ENCODE results near the gene KLC3. TPM values are rescaled to one million over a fixed set of nuclear protein-coding genes. Genes with fewer than 3 reads are reported as not detected.
A peak's percentile ranks its signal among the peaks of the same experiment; 100 is the strongest.

Gene KLC3
- polyA plus RNA-seq (2013, experiment 1 of 4), result 0.22 TPM
- polyA plus RNA-seq (2013, experiment 2 of 4), result 0.39 TPM
- 0.37 TPM for polyA plus RNA-seq (2013, experiment 3 of 4)
- 0.36 TPM for polyA plus RNA-seq (2013, experiment 4 of 4)

GRCh38 chr19:45340232-45340898 is at the start of gene KLC3:
Gene KLC3 (plus strand): TSS chr19:45340750. CDS start chr19:45345542, 4,792 bp downstream.
- H3K27ac ChIP-seq (ENCODE audit: insufficient read depth, low read depth, low read length, poor library complexity, severe bottlenecking), result no peak within 1 kb of the TSS
- no peaks in the 10 kb centered on the region for H3K4me1 ChIP-seq (ENCODE audit: control insufficient read depth, insufficient read depth, low read length)
- peaks cover 43% of the 10 kb centered on the region for H3K27me3 ChIP-seq (ENCODE audit: control insufficient read depth, insufficient read depth, low read length, poor library complexity, severe bottlenecking)
- no peaks in the 10 kb centered on the region for H3K36me3 ChIP-seq (ENCODE audit: control insufficient read depth, insufficient read depth, low read length)
- peak within 1 kb of the TSS; percentile 36 for H3K4me3 ChIP-seq (ENCODE audit: insufficient read depth, low read depth, low read length)
- 14% methylated on average over 50 of the region's 50 CpGs for WGBS, 2 experiments
- no peaks in the 10 kb centered on the region for H3K9me3 ChIP-seq (ENCODE audit: control insufficient read depth, low read length)

- Histone ChIP-seq H3K36me3 (ENCODE audit: control insufficient read depth, insufficient read depth, low read length) (peaks cover 20% of the 10 kb centered on the region), H3K9me3 (ENCODE audit: control insufficient read depth, low read length) (no peaks in the 10 kb centered on the region)
- 95 to 100% methylated on average over 1 of the region's 1 CpG for WGBS, 2 experiments
These were observed 48.7 kb upstream of the KLC3 start for GRCh38 chr19:45291834-45292233.

DNA sequence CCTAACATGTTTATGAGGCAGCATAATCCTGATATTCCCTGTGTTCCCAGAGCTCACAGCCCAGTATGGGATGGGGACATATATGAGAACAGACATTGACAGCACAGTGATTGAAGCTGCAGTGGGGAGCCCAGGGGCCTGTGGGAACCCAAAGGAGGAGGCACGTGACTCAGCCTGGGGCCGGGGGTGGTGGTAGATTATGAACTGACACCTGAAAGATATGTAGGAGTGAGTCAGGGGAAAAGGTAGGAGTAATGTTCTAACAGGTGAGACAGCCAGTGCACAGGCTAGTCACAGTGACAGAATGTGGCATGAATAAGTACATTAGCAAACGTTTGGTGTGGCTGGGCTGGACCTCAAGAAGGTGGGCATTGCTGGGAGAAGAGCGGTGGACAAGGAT is 46.9 kb upstream of the KLC3 start:
- H3K4me3 ChIP-seq (ENCODE audit: insufficient read depth, low read depth, low read length), result no peak overlapping the region
- H3K4me1 ChIP-seq (ENCODE audit: control insufficient read depth, insufficient read depth, low read length), result no peaks in the 10 kb centered on the region
- peaks cover 15% of the 10 kb centered on the region for H3K36me3 ChIP-seq (ENCODE audit: control insufficient read depth, insufficient read depth, low read length)
- H3K27ac ChIP-seq (ENCODE audit: insufficient read depth, low read depth, low read length, poor library complexity, severe bottlenecking), result no peak overlapping the region
- no peaks in the 10 kb centered on the region for H3K27me3 ChIP-seq (ENCODE audit: control insufficient read depth, insufficient read depth, low read length, poor library complexity, severe bottlenecking)
- no peaks in the 10 kb centered on the region for H3K9me3 ChIP-seq (ENCODE audit: control insufficient read depth, low read length)
- WGBS, 2 experiments, result 88 to 90% methylated on average over 4 of the region's 4 CpGs

More at GRCh38 chr19:45291834-45292233, 48.7 kb upstream of the KLC3 start:
- no peaks in the 10 kb centered on the region for H3K27me3 ChIP-seq (ENCODE audit: control insufficient read depth, insufficient read depth, low read length, poor library complexity, severe bottlenecking)
- no peak overlapping the region for H3K4me3 ChIP-seq (ENCODE audit: insufficient read depth, low read depth, low read length)
- H3K4me1 ChIP-seq (ENCODE audit: control insufficient read depth, insufficient read depth, low read length), result no peaks in the 10 kb centered on the region
- no peak overlapping the region for H3K27ac ChIP-seq (ENCODE audit: insufficient read depth, low read depth, low read length, poor library complexity, severe bottlenecking)

- Histone ChIP-seq H3K36me3 (ENCODE audit: control insufficient read depth, insufficient read depth, low read length) (peaks cover 19% of the 10 kb centered on the region), H3K9me3 (ENCODE audit: control insufficient read depth, low read length) (no peaks in the 10 kb centered on the region), H3K4me1 (ENCODE audit: control insufficient read depth, insufficient read depth, low read length) (no peaks in the 10 kb centered on the region), H3K27ac (ENCODE audit: insufficient read depth, low read depth, low read length, poor library complexity, severe bottlenecking) (no peak overlapping the region), H3K27me3 (ENCODE audit: control insufficient read depth, insufficient read depth, low read length, poor library complexity, severe bottlenecking) (no peaks in the 10 kb centered on the region), H3K4me3 (ENCODE audit: insufficient read depth, low read depth, low read length) (no peak overlapping the region)
- 94 to 95% methylated on average over 12 of the region's 12 CpGs for WGBS, 2 experiments
These were observed 46.1 kb upstream of the KLC3 start for GRCh38 chr19:45294291-45295029.

DNA sequence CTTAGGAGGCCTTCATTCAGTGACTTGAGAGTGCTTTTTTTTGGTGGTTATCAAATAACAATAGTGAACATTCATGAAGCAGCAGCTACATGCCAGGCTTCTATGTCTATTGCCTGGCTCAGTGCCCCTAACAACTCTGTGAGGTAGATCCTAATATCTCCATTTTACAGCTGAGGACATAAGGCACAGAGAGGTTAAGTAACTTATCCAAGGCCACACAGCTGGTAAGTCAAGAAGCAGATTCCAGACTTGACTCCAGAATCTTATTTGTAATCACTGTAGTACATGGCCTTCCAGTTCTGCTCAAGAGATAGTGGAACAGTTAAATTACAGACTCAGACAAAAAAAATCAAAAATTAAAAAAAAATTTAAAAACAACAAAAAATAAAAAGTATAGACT is 44.7 kb upstream of the KLC3 start:
- Histone ChIP-seq H3K4me1 (ENCODE audit: control insufficient read depth, insufficient read depth, low read length) (no peaks in the 10 kb centered on the region), H3K9me3 (ENCODE audit: control insufficient read depth, low read length) (no peaks in the 10 kb centered on the region), H3K4me3 (ENCODE audit: insufficient read depth, low read depth, low read length) (no peak overlapping the region), H3K36me3 (ENCODE audit: control insufficient read depth, insufficient read depth, low read length) (peaks cover 14% of the 10 kb centered on the region), H3K27ac (ENCODE audit: insufficient read depth, low read depth, low read length, poor library complexity, severe bottlenecking) (no peak overlapping the region), H3K27me3 (ENCODE audit: control insufficient read depth, insufficient read depth, low read length, poor library complexity, severe bottlenecking) (no peaks in the 10 kb centered on the region)

- H3K36me3 ChIP-seq (ENCODE audit: control insufficient read depth, insufficient read depth, low read length), result peaks cover 14% of the 10 kb centered on the region
- WGBS, 2 experiments, result 96 to 97% methylated on average over 4 of the region's 4 CpGs
- no peak overlapping the region for H3K27ac ChIP-seq (ENCODE audit: insufficient read depth, low read depth, low read length, poor library complexity, severe bottlenecking)
- no peaks in the 10 kb centered on the region for H3K9me3 ChIP-seq (ENCODE audit: control insufficient read depth, low read length)
- H3K4me1 ChIP-seq (ENCODE audit: control insufficient read depth, insufficient read depth, low read length), result no peaks in the 10 kb centered on the region
- no peak overlapping the region for H3K4me3 ChIP-seq (ENCODE audit: insufficient read depth, low read depth, low read length)
- H3K27me3 ChIP-seq (ENCODE audit: control insufficient read depth, insufficient read depth, low read length, poor library complexity, severe bottlenecking), result no peaks in the 10 kb centered on the region
These were observed 44.2 kb upstream of the KLC3 start for GRCh38 chr19:45296355-45296754.

DNA sequence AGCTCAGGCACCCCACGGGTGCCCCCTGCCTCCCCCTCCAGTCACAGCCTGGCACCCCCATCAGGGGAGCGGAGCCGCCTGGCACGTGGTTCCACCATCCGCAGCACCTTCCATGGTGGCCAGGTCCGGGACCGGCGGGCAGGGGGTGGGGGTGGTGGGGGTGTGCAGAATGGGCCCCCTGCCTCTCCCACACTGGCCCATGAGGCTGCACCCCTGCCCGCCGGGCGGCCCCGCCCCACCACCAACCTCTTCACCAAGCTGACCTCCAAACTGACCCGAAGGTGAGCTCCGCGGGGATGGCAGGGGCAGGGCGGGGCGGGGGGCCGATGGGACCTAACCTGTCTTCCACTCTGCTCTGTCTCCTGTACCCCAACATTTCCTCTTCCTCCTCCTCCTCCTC is 42.9 kb upstream of the KLC3 start:
- WGBS, 2 experiments, result 93 to 96% methylated on average over 12 to 18 of the region's 18 CpGs
- peaks cover 14% of the 10 kb centered on the region for H3K36me3 ChIP-seq (ENCODE audit: control insufficient read depth, insufficient read depth, low read length)
- no peak overlapping the region for H3K27ac ChIP-seq (ENCODE audit: insufficient read depth, low read depth, low read length, poor library complexity, severe bottlenecking)
- no peaks in the 10 kb centered on the region for H3K27me3 ChIP-seq (ENCODE audit: control insufficient read depth, insufficient read depth, low read length, poor library complexity, severe bottlenecking)
- H3K9me3 ChIP-seq (ENCODE audit: control insufficient read depth, low read length), result no peaks in the 10 kb centered on the region
- H3K4me1 ChIP-seq (ENCODE audit: control insufficient read depth, insufficient read depth, low read length), result no peaks in the 10 kb centered on the region
- no peak overlapping the region for H3K4me3 ChIP-seq (ENCODE audit: insufficient read depth, low read depth, low read length)

DNA sequence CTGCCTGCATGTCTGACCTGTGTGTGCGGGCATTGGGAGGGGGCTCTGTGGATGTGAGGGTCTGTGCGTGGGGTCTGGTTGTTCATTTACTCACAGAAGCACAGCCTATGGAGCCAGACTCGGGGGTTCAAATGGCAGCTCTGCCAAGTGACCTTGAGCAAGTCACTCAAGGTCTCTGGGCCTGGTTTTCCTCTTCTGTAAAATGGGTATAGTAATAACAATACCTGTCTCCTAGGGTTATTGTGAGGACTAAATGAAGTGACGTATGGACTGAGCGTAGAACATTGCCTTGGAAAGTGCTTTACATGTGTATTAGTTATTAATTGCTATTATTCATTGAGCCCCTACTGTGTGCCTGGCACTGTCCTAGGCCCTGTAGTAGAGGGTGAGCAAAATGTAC is 42.3 kb upstream of the KLC3 start:
- H3K36me3 ChIP-seq (ENCODE audit: control insufficient read depth, insufficient read depth, low read length), result peaks cover 14% of the 10 kb centered on the region
- 96 to 97% methylated on average over 5 of the region's 5 CpGs for WGBS, 2 experiments

GRCh38 chr19:45299719-45300118 is 40.8 kb upstream of the KLC3 start:
- no peaks in the 10 kb centered on the region for H3K27me3 ChIP-seq (ENCODE audit: control insufficient read depth, insufficient read depth, low read length, poor library complexity, severe bottlenecking)
- H3K36me3 ChIP-seq (ENCODE audit: control insufficient read depth, insufficient read depth, low read length), result peaks cover 14% of the 10 kb centered on the region
- no peaks in the 10 kb centered on the region for H3K9me3 ChIP-seq (ENCODE audit: control insufficient read depth, low read length)
- no peak overlapping the region for H3K27ac ChIP-seq (ENCODE audit: insufficient read depth, low read depth, low read length, poor library complexity, severe bottlenecking)
- no peak overlapping the region for H3K4me3 ChIP-seq (ENCODE audit: insufficient read depth, low read depth, low read length)
- H3K4me1 ChIP-seq (ENCODE audit: control insufficient read depth, insufficient read depth, low read length), result no peaks in the 10 kb centered on the region
- 92 to 94% methylated on average over 6 of the region's 6 CpGs for WGBS, 2 experiments

More for the DNA sequence above, 42.3 kb upstream of the KLC3 start:
- Histone ChIP-seq H3K27me3 (ENCODE audit: control insufficient read depth, insufficient read depth, low read length, poor library complexity, severe bottlenecking) (no peaks in the 10 kb centered on the region), H3K9me3 (ENCODE audit: control insufficient read depth, low read length) (no peaks in the 10 kb centered on the region), H3K4me3 (ENCODE audit: insufficient read depth, low read depth, low read length) (no peak overlapping the region), H3K4me1 (ENCODE audit: control insufficient read depth, insufficient read depth, low read length) (no peaks in the 10 kb centered on the region), H3K27ac (ENCODE audit: insufficient read depth, low read depth, low read length, poor library complexity, severe bottlenecking) (no peak overlapping the region)

GRCh38 chr19:45302416-45302815 is 38.1 kb upstream of the KLC3 start:
- H3K9me3 ChIP-seq (ENCODE audit: control insufficient read depth, low read length), result no peaks in the 10 kb centered on the region
- WGBS, 2 experiments, result 92 to 95% methylated on average over 26 to 27 of the region's 27 CpGs
- H3K4me3 ChIP-seq (ENCODE audit: insufficient read depth, low read depth, low read length), result no peak overlapping the region
- no peaks in the 10 kb centered on the region for H3K27me3 ChIP-seq (ENCODE audit: control insufficient read depth, insufficient read depth, low read length, poor library complexity, severe bottlenecking)
- peaks cover 5% of the 10 kb centered on the region for H3K36me3 ChIP-seq (ENCODE audit: control insufficient read depth, insufficient read depth, low read length)
- no peaks in the 10 kb centered on the region for H3K4me1 ChIP-seq (ENCODE audit: control insufficient read depth, insufficient read depth, low read length)
- no peak overlapping the region for H3K27ac ChIP-seq (ENCODE audit: insufficient read depth, low read depth, low read length, poor library complexity, severe bottlenecking)
